ENCODE measurements around the gene CHST9.
"Not testable (repeated sequence)": the region's sequence is repeated elsewhere in the genome, so short reads cannot be mapped to it uniquely, and the experiment has no call there.

Gene CHST9

DNA sequence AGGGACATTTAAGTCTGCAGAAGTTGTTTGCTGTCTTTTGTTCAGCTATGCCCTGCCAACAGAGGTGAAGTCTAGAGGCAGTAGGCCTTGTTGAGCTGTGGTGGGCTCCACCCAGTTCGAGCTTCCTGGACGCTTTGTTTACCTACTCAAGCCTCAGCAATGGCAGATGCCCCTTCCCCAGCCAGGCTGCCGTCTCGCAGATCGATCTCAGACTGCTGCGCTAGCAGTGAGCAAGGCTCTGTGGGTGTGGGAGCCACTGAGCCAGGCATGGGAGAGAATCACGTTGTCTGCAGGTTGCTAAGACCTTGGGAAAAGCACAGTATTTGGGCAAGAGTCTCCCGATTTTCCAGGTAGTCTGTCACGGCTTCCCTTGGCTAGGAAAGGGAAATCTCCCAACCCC lies 91.8 kb downstream of the CHST9 start:
- DNase-seq (ENCODE audit: low spot score): not testable (repeated sequence)

DNA sequence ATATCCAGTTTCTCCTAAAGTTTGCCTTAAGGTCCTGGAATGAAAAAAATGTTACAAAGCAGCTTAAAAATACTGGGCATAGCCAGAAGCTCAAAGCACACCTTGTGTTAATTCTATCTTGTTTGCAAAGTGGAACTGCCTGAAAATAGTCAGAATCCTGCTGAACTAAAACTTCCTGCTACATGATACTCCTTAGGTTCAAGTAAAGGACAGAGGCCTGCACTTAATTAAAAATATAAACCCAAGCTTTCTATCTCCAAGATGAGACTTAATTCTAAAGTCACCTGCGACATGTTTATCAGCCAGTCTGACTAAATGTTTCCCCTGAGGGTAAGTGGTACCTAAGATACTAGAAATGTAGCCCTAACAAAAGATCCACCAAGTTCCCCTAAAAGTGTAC lies 103.4 kb downstream of the CHST9 start:
- DNase-seq (ENCODE audit: low spot score): no peak

DNA sequence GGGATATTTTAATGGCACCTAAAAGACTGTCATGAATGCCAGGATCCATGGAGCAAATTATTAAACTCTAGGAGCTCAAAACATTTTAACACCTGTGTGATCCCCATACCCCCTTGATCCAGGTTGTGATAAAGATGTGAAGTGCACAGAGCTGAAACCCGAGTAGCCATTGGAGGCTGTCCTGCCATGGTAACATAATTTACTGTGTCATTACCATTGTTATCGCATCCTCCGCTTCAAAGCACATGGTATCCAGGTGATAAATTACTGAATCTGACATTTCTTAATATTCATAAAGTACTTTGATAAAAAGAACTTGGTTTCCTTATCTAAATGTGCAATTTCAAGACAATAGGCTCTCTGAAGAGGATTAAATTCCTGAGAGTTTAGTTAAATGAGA lies 109.3 kb downstream of the CHST9 start:
- DNase-seq (ENCODE audit: low spot score): no peak

DNA sequence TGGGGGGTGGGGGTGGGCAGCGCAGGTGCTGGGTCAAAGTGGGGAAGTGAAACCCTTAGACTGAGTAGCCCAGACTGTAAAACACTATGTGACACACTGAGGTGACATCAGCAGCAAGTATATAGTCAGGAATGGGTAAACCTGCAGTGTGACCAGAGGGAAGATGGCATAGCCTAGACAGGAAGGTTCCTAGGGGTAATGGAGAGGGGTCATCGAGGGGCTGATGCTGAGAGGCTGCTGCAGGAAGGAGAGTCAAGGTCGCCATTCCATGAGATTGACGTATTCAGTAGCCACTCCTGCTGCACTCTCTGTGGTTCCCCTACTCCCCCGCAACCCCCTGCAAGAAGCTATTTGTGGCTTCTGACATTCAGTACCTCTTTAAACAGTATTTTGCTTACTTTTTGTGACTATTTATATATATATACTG lies 111.7 kb downstream of the CHST9 start:
- no peak for DNase-seq (ENCODE audit: low spot score)

DNA sequence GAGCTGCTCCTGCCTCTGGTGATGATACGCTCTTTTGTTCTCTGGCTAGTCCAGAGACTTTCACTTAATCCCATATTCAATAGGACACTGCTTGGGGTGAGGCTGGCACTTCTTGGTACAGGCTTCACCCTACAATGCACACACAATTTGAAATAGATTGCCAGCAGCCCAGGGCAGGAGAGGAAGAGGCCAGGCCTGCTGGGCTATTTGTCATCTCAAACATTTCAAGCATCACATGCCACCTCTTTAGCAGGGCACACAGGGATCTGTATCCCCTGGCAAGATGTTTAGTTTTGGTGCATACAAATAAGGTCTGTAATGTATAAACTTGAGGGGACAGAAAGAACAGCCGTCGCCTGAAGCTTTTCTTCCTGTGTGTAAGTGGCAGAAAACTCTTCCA lies 120.4 kb downstream of the CHST9 start:
- no peak for DNase-seq (ENCODE audit: low spot score)

DNA sequence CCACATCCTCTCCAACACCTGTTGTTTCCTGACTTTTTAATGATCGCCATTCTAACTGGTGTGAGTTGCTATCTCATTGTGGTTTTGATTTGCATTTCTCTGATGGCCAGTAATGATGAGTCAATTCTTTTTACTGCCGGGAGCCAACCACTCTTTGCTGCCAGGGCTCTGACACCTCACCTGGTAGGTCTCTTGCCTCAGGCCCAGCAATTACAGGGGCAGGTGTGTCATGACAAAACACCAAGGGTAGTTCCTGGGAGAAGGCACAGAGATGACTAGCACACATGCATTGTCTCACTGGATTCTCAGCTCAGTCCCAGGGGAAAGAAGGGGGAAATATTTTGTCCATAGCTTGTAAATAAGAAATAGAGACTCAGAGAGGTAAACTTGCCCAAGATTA lies 122.3 kb downstream of the CHST9 start:
- no peak for DNase-seq (ENCODE audit: low spot score)

DNA sequence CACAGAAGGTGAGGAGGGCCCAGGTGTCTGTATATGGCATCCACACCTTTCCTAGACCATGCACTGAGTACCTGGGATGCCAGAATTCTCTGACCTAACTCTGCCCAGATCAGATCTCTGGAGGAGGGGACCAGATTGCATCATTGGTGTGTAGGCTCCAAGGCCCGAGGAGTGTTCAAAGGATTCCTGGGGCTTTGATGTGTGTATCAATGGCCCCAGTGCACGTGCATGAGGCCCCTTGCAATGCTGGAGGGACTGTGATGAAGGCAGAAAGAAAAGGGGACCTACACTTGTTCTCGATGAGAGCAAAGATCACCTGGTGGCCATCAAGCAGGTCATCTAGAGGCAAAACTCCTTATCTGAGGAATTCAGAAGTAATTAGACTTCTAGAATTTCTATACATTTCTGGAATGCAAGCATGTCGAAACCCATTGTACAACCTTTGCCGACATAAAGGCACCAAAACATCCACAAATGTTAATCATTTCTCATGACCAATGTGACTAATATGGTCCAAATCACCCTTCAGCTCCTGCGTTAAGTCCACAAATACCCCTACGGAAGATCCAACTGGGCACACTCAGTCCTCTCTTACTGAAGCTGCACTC lies 123.5 kb downstream of the CHST9 start:
- no peak for DNase-seq (ENCODE audit: low spot score)

DNA sequence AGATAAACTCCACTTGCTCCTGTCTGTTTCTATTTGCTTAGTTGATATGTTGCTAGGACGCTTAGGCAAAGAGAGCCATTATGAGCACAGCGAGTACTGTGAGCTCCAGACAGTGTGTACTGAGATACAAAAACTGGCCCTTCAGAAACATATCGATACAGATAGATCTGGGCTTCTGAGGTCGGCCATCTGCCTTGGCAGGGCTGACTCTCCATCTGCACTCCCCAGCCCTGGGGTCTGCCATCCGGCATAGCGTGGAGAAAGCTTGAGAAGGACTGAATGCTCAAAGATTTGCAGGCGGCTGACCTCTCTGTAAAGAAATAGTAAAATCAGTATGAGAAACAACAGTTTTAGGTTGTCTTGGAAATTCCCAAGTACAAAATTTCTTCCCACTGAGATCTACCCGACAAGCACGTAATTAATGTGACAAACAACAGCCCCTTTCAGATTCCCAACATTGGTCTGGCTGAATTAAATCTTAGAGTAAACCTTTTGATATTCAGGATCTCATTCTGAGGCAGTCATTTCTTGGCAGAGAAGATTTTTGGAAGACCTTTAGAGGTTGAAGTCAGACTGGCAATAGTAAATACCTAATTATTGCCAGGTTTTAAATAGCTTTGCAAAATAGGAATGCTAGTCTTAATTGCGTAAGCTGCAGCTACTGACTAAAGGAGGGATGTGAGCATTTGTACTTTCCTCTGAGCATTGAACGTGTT lies 127.4 kb downstream of the CHST9 start:
- DNase-seq (ENCODE audit: low spot score): peak; percentile 54

DNA sequence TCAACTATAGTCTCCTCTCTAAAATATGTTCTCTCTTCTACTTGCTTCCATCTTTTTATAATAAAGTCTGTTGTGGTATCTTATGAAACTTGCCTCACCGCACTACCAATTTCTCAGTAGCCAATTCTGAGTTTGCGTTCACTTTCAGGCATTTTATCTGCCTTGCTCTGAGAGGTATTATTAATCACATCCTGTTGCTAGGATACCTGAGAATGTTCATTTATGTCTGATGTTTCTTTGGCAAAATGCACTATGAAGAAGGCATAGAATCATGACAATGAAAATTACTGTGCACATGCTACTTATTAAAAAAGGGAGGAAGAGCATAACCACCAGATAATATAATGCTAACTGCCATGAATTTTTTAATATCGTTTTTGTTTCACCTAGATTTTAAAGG lies 130.2 kb downstream of the CHST9 start:
- DNase-seq (ENCODE audit: low spot score): no peak

DNA sequence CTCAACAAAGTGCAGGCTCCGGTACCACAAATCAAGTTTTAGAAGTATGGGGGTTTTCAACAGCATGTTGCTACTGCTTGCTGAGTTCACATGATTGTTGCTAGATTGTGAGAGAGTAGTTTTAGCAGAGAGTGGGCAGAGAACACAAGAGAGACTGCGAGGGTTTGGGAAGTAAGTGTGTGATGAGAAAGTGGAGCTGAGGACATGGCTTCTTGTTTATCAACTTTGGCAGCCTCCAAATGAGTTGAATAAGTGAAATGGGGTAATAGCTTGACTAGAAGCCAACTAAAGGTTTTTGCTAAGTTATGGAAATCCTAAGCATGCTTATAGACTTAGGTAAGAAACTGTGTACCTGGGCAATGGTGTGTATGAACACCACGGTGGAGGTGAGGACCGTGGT lies 135.1 kb downstream of the CHST9 start:
- no peak for DNase-seq (ENCODE audit: low spot score)

DNA sequence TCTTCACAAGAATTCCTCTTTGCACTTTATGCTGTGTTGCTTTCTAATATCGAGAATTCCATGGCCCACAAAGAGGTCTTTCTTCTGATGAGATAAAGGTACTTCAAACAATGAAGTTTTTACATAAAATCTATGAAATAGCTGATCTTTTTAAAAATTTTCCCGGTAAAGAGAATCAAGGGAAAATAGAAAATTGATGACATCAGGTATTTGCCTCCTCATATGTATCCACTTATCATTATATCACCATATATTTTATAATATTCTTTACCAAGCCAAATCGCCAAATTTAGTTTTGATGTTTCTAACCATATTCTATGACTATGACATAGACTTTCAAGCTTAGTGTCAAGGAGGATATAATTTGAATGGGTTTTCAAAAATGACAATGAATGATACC lies 139.8 kb downstream of the CHST9 start:
- DNase-seq (ENCODE audit: low spot score): no peak

DNA sequence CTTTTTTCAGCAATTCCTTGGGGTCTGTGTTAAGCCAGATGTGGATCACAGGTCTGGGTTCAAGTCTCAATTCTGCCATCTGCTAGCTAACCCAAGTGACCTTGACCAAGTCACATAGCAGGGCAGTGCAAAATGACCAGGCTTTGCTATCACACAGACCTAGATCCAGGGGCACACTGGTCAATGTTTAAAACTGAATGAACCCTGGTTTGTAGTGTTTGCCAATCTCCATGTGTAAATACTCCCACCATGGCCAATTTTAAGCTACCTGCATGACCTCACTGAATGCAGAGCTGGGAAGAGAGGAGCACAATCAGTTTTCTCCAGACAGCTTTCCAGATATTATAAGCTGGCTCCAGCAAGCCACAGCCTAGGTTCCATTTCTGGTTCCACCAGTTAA lies 142.9 kb downstream of the CHST9 start:
- no peak for DNase-seq (ENCODE audit: low spot score)

DNA sequence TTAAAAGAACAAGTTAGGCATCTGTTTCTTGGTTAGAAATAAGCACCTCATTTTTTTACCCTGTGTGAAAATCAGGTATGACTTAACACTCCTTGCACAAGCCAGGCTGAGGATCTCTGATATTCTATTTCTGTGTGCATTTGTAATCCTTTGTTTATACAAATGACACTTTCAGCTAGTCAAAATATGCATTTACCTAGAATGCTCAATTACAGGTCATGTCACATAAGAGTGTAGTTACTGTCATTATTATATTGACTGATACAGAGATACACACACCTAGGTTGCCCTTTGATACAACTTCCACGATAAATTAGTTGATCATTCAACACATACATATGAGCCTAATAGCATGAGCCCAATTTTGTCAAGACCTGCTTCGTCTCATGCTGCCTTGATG lies 144.3 kb downstream of the CHST9 start:
- no peak for DNase-seq (ENCODE audit: low spot score)

DNA sequence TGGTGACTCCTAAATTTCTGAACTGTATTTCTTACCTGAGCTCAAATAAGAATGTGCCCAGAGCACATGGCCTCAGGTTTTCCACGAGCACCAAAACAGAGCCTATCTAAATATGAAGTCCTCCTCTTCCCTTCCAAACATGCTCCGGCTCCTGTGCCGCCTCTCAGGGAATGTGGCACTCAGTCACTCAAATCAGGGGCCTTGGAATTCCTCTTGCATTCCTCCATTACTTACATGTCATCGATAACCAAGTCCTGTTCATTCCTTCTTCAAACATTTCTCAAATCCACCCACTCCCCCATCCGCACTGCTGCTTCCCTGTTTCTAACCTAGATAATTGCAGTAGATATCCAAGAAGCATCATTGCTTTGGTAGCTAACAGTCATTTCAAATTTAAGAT lies 151.4 kb downstream of the CHST9 start:
- DNase-seq (ENCODE audit: low spot score): no peak

DNA sequence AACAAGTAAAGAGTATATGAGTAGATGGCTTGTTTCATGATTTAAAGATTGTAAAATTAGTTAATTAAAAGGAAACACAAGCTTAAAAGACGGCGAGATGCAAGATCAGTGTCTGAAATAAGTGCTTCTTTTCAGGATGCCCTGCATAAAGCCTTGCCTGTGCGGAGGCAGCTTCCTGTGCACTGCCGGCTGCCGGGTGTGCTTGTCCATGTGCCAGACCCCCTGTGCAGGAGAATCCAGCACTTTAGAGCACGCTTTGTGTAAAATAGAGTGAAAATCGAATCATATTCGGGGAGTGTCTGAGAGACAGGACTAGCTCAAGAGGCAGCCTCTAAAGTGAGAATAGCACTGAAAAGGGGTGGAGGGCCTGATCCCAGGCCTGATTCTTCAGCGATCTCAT lies 154.7 kb downstream of the CHST9 start:
- peak; percentile 6 for DNase-seq (ENCODE audit: low spot score)

DNA sequence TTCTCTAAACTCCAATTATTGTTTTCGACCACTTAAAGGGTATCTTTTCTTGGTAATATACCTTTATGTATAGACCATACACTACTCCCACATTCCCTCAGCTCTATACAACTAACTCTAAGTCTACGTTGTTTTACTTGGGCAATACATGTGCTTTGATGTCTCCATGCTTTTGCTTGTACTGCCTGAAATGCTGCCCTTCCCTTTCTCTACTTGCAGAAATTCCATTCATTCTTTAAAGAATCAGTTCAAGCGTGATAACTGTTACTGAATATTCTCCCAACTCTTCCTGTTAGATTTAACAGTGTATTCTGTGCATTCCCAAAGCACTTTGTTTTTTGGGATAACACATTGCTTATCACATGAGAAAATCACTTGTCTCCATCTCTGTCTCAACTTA lies 162.6 kb downstream of the CHST9 start:
- DNase-seq (ENCODE audit: low spot score): no peak

DNA sequence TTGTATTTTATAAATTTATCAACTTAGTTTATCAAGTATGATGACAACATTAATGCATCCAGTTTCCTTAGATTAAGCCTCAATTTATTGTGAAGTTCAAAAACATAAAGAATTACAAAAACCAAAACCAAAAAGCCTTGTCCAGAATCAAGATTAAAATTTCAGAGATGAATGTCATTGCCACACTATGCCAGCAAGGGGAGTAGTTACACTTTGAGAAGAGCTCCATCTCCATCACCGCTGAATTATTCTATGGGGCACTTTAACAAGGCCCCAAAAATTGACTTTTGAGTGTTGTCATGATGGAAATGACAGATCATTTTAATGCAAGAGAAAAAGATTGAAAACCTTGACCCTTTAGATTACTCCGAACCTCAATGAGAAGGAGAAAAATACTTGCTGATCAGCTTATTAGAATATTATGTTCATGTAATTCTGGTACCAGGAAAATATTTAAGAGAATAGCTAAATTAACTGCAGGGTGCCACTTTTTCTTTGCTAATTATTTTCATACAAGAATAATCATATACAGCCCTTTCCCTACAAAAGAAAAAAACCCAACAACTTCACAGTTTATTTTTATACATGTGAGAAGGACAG lies 167.1 kb downstream of the CHST9 start:
- peak; percentile 26 for DNase-seq (ENCODE audit: low spot score)

DNA sequence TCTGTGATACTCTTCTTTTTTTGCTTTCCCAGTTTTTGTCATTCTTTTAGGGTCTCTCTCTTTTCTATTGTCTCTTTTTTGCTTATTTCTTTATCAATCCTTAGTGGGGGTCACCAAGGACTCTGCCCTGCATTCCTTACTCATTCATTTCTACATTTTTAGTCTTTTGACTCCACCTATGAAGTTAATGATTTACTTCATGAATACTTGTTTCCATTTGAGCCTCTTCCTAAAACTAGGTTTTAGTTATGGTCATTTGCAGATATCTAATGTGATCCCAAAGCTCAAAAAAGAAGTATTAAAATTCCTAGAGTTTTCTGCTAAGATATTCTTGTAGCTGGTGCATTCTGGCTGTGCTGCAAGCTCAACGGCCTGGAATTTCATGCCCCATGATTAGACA lies 170.3 kb downstream of the CHST9 start:
- DNase-seq (ENCODE audit: low spot score): no peak

DNA sequence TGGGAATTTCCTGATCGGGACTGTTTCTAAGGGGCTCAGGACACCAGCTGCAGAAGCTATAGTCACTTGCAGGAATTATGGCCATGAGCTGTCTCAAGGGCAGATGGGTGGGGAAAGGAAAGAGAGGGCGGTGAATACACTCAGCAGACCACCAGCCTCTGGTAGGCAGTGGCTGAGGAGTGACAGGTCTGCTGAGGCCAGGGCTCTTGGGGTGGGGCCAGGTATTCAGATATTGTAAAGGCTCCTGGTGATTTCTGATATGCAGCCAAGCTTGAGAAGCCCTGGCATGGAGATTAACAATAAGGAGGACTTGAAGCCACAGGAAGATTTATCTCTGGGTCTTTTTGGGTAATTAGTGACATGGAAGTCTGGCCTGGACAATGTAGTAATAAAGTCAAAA lies 174.3 kb downstream of the CHST9 start:
- no peak for DNase-seq (ENCODE audit: low spot score)

DNA sequence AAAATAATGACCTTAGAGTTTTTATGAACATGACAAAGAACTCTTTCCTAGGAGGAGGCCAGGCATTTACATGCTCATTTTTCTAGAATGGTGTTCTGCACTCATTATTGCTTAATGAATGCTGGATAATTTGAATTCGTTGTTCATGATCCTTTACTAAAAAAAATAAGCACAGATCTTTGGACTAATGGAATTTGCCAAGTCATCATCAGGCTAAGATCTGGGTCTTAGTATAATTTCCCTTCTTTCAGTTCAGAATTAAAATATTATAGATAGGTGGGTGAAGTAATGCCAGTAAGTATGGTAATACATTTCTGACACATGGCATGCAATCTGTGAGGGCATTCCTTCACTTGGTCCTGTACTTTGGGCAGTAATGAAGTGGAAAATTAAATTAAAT lies 175.8 kb downstream of the CHST9 start:
- no peak for DNase-seq (ENCODE audit: low spot score)

DNA sequence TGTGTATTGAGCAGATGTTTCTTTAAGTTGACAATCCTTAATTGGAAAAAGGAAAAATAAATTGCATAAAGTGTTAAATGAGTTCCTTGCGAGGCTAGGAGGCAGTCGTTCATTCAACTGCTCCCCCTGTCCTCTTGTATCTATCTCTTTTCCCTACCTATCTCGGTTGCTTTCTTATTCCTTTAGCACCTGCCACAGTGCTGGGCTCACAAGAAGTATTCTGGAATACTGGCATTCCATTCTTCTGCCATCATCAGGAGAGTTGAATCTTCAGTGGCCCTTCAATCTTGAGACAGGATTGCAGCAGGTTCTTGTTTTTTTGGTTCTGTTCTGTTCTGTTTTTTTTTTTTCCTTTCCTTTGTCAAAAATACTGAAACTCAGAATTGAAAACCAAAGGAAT lies 176.5 kb downstream of the CHST9 start:
- DNase-seq (ENCODE audit: low spot score): no peak

DNA sequence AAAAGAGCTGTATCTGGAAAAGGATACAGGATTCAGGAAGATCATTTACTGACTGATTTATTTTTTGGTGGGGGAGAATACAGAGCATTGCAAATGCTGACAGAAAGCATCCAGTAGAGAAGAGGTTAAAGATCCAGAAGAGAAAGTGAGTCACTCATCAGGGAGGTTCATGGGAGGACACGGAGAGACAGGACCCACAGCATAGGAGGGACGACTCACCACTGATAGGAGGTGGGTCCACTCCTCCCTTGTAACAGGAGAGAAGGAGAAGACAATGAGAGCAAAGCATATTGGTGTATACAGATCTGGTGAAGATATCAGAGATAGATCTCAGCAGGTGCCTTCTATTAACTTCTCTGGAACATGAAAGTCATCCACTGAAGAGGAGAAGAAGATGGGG lies 177.2 kb downstream of the CHST9 start:
- no peak for DNase-seq (ENCODE audit: low spot score)

DNA sequence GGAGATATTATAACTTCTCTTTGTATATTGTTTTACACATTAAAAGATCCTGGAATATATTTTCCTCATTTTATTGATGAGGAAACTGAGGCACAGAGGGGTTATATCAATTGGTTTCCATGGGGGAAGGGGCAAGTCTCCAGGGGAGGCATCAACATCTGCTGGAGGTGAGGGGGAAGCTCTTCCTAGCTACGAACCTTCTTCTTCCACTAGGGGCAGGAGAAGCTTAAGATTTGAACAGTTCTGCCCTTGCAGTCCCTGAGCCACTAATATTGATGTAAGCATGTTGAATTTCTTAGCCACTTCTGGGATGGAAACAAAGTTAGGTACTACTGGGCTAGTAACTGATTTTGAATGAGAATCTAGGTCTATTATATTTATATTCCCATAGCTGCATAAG lies 179.5 kb downstream of the CHST9 start:
- no peak for DNase-seq (ENCODE audit: low spot score)
